NCI-H2196 (cell line): ENCODE measurements around the gene CA10.

Experiments
- DNase-seq: peaks from one replicate; lab custom pipeline; 2025; ENCODE audit not compliant: unreplicated experiment; lab: John Stamatoyannopoulos, UW

Gene CA10

DNA sequence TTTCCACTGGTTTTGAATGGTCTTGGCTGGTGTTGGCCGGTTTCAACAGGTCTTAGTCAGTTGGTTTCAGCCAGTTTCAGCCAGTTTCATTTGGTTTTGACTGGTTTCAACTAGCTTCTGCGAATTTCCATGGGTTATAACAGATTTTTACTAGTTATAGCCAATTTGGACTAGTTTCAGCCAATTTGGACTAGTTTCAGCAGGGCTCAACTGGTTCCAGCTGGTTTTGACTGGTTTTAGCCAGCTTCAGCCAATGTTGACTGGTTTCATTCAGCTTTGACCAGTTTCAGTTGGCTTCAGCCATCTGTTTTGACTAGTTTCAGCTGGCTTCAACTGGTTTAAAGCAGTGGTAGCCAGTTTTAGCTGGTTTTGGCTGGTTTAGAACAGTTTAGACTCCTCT, 465.6 kb downstream of the CA10 start:
- no peak for DNase-seq

DNA sequence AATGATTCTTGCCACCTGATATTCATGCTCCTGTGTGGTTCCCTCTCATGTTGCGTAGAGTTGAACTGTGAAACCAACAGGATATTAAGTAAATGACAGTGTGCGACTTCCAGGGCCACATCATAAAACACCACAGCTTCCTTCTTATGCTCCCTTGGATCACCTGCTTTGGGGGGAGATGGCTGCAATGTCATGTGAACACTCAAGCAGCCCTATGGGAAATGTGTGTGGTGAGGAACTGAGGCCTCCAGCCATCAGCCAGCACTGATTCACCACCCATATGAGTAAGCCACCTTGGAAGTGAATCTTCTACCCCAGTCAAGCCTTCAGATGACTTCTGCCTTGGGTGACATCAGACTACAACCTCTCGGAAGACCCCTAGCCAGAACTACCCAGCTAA, 470.6 kb downstream of the CA10 start:
- DNase-seq: no peak

DNA sequence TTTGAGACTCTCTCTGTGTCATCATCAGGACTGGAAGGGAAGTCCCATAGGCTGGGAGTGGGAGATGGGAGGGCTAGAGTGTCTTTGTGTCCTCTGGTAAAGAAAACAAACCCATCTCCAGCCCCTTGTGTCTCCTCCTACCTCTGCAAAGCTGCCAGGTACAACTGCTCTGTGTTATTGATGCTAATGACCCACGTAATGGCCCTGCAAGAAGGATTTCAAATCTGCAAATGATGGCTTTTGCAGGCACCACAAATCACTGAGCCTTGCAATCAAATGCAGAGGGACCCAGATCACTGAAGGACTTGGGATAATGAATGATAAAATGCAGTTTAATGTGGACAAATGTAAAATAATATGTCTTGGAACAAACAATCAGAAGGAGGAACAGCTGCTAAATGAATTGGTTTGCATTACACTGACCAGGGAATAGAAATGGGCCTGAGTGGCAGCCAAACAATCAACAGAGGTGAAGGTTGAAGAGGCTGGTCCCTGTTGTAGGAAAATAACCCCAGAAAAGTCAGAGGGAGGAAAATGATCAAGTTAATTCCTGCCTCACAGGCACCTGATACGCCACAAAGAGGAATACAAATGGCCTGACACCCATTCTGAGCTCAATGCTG, 473.1 kb downstream of the CA10 start:
- peak; percentile 77 for DNase-seq

DNA sequence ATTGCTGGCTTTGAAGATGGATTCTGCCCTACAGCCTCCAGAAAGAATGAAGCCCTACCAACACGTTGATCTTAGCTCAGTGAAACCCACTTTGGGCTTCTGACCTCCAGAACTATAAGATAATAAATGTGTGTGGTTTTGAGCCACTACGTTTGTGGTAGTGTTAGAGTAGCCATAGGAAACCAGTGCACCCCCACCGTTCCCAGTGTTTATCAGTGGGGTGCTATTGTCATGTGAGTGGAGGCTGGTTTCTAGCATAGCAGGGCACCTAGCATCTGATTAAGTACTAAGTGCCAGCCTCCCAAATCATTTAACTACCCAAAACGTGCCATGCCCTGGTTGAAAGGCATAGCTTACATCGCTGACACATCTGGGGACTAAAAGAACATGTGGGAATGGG, 474.3 kb downstream of the CA10 start:
- no peak for DNase-seq

DNA sequence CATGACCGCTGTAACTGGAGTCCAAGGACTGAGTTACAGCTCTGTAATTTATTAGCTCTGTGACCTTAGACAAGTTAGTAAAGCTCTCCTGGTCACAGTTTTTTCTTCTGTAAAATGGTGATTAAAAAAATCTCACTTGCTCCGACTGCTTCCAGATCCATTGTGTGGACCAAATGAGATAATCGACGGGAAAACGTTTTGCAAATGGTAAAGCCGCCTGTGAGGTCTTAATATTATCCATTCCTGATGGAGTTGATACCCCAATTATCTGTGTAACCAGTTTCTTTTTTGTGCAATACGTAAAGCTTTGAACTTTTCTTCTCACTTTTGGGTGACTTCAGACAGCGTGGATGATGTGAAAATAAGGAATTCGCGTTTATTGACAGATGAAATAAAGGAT, 475.2 kb downstream of the CA10 start:
- no peak for DNase-seq

DNA sequence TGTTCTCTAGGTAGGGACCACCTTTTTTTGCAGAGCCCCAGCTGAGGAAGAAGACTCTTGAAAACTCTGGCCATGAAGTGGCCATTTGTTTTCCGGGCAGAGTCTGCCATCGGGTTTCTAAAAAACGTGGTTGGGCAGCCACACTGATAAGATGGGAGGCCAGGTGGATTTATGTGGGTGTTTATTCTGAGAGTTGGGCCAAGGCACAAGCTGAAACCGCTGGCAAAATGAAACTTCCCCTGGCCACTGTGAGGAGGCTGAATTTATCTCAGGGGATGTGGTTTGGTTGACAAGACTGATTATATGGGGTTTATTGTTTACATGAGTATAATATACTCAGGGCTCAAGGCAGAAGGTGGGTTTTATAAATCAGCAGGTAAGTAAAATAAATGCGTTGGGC, 476.4 kb downstream of the CA10 start:
- no peak for DNase-seq

DNA sequence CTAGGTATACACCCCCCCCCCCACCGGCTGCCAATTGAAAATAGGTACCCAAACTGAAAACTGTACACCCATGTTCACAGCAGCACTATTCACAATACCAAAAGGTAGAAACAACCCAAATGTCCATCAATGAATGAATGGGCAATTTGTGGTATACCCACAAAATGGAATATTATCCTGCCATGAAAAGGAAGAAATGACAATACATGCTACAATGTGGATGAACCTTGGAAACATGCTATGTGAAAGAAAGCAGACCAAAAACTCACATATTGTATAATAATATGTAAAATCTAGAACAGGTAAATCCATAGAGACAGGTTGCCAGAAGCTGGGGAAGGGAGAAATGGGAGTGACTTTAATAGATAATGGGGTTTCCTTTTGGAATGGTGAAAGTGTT, 480.6 kb downstream of the CA10 start:
- DNase-seq: no peak

DNA sequence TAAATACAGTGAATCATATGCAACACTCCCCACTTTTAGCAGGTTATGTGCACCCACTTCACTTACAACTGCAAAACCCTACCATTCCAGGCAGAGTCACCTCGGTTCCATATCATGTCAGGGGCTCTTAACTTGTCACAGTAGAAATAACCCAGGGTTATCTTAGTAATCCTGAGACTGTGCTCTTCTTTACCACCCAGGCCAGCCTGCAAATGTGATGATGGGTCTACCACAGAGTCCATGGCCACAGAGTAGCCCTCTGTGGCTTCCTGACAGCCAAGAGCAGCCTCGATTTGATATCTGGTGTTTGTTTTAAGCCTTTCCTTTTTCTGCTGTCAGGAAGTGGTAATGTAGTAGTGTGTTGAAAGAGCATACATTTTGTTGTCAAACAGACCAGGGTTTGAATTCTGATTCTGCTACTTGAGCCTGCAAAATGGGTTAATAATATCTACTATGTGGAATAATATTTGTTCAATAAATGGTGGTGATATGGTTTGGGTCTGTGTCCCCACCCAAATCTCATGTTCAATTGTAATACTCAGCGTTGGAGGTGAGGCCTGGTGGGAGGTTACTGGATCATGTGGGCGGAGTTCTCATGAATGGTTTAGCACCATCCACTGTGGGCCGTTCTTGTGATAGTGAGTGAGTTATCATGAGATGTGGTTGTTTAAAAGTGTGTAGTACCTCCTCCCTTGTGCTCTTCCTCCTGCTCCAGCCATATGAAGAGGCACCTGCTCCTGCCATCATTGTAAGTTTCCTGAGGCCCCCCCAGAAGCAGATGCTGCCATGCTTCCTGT, 481.6 kb downstream of the CA10 start:
- no peak for DNase-seq

DNA sequence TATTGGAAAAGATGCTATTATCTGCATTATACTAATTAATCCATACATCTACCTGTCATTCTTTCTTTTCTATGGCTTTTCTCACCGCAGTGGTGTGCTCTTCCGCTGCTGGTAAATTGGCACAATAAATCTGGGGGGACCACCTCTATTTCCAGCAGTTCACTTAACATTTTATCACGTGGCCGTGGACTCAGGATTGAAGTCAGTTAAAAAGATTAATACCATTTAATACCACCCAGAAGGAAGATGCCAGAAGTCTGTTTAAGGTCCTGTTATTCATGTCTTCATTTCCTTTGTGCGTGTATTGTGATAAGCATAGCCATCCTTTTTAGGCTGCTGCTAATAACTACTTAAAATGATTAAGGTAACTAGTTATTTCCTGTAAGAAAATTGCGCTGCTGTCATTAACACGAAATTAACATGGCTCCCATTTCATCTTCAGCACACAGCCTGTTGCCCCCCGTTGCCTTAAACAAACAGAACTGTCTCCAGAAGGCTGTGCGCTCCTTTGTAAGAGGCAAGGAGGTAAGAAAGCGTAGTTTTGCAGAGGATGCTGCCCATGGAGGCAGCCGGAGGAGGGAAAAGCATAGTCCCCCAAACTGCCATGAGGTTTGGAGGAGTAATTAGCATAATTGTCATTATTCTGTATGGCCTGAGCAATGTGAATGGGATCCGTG, 483.8 kb downstream of the CA10 start:
- DNase-seq: no peak

DNA sequence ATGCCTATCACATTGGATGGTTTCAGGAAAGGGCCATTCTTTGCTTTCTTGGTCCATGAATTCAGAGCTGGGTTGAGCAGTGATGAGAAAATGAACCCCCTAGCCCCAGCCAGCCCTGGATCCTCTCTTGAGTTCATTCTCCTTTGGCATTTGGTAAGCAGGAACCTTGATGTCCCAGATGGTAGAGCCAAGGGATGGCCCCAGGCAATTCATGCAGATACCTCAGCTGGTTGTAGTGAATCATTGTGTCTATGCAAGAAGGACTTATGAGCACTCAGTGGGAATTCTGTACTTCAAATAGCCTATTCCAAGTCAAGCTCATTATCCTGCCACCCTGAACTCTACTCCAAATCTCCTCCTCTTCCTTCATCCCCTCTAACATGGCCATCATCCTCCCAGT, 485.4 kb downstream of the CA10 start:
- no peak for DNase-seq

DNA sequence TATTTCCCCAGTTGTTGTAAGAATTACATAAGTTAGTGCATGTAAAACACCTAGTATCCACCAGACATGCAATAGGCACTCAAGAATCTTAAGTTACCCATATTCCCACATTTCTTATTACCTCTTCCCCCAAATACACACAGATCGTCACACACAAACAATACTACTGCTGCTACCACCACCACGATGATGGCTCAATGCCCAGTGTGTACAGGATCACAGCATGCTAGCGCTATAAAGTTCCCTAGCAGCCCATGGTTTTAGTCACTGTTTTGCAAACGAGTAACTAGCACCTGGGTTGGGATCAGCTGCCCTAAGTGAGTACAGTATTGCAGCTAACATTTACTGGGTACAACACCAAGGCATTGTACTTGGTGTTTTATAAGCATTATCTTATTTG, 486.4 kb downstream of the CA10 start:
- DNase-seq: peak; percentile 14

DNA sequence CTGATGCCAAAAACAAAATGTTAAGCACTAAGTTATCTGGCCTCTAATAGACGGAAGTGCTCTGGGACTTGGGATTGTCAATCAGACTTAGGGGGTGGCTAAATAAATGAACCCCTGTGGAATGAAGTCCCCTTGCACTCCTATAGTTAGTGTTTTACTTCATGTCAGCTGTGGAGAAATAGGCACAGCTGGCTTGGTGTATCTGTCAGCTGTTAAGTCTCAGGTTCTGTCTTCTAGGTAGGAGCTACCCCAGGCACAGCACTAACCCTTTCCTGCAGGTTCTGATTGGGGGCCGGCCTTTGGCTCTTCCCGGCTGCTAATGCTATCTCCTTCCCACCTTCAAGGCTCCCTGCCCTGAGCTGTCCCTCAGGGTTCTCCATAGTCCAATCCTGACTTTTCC, 487.6 kb downstream of the CA10 start:
- DNase-seq: no peak

DNA sequence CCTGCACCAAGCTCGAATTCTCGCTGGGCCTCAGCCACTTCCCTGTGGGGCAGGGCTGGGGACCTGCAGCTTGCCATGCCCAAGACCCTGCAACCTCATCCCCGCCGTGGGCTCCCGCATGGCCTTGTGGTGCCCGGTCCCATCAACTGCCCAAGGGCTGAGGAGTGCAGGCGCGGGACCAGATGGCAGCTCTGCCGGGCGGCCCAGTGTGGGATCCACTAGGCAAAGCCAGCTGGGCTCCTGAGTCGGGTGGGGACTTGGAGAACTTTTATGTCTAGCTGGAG, 489.6 kb downstream of the CA10 start:
- no peak for DNase-seq

DNA sequence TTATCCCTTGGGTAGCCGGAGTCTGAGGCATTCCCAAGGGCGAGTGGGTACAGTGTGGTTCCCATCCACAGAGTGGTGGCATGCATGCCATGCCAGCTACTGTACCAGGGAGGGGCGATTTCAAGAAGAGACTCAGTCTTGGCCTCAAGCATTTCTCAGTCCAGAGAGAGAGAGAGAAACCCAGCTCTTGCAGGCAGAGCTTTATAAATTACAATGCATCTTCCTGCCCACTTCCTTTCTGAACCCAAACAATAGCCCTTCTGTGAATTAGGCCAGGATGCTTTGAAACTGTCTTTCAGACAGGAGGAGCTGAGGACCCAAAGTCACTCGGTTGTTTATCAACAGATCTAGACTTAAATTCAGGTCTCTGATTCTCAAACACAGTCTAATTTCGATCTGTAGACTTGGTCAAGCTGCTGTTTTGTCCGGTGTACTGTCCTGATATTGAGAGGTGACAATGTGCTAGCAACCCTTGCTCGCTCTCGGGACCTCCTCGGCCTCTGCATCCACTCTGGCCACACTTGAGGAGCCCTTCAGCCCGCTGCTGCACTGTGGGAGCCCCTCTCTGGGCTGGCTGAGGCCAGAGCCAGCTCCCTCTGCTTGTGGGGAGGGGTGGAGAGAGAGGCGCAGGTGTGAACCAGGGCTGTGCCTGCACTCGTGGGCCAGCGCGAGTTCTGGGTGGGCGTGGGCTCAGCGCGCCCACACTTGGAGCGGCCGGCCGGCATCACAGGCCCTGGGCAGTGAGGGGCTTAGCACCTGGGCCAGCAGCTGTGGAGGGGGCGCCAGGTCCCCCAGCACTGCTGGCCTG, 490.2 kb downstream of the CA10 start:
- DNase-seq: no peak

DNA sequence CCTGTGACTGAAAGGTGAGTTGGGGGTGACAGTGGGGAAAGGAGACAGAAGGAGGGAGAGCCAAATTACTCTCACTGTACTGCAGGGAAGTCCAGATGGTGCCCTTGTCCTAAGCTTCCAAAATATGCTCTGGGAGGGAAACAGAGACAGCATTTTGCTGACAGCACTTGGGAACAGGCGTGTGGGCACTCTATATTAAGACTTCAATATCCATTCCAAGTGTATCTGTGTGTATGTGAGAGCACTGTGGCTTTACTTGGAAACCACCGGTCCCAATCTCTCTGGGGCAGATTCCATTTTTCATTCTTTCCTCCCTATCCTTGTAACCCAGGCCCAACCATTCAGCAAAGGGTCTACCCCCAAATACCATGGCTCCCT, 490.8 kb downstream of the CA10 start:
- DNase-seq: no peak

DNA sequence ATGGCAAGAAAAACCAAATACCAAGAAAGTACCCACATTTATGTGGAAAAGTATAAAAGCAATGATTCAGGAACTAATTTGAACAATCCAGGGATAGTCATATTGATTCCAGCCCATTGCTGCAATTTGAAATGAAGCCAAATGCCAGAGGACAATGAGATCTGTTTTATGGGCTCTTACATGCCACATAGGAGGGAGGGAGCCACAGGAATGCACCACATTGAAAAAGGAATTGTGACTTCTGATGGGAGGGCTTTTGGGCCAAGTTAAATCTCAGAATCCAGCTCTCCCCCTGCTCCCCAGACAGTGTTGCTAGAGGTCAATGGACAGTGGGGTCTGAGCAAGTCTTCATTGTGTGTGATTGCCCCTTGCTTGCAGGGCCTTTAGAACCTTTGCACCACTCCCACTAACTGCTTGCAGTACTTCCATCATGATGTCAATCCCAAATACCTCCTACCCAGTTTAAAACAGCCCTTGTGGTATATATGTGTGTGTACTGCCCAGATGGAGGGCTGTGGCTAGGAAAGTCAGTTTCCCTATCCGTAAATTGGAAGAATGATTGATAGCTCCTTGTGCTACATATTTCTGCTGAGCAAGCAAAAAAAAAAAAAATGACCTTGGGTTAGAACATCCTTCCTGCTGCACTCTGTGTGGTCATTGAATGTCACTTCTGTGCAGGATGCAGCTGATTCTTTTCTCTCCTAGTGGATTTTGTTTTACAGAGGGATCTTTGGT, 491.4 kb downstream of the CA10 start:
- no peak for DNase-seq

DNA sequence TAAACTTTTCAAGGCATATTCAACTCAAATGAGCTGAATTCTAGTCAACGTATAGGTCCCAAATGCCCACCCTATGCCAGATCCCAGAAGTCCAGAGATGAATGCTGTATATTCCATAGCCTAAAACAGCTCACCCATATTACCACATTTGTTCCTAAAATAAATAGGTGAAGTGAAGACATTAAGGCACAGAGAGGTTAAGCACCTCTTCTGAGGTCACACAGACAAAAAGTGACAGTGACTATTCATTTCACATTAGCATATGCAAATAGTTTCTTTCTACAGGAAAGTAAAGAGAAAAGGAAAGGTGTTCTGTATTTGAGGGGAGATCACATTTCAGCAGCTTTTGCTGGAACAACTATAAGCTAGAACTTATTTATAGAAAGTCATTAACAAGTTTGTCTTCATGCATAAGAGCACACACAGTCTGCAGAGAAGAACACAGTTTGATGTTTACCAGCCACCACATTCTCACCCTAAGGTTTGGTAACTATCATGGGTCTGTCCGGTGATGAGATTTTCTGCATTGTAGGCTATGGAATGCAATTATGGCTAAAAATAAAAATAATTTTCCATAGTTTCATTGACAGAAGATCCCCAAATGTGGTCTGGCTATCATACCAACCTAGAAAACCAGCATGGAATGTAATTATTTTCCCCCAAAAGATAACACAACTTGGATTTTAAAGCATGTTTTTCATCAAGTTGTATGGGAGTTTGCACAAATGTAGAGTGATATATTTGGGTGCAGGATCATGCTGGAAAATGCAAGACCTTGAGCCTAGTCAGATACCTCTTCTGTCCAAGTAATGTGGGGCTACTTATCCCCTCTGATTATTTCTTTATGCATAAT, 496.1 kb downstream of the CA10 start:
- DNase-seq: no peak

DNA sequence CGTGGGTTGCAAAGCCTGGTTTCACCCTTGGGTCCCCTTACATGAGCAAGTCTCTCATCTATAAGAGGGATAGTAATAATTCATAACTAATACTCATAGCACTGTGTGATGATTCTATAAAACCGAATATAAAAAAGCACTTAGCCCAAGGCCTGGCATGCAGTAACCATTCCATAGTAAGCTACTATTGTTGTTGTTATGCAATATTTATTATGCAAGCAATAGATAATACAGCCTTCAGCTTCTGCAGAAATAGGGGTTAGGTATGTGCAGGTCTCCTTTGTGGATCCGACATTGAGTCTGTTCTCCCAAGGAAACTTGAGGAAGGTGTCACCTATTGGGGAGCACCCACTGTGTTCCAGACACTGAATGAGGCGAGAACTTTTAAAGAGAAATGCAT, 497.1 kb downstream of the CA10 start:
- no peak for DNase-seq

DNA sequence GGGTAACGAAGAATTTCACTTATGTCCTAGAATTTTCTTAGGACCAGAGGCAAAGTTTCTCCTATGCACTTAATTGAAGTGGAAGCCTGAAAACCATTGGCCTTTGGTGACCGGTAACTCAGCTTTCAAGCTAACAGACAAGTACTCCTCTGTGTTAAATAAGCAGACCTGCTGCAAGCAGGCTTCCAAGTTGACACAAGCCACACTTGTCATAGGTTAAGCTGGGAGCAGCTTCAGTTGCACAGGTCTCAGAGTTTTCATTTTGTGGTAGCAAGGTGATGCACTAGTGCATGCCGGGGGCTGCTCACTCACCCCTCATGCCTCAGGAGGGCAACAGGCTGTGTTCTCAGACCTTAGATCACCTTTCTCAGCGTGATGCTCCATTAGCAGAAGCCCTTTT, 498.2 kb downstream of the CA10 start:
- no peak for DNase-seq

DNA sequence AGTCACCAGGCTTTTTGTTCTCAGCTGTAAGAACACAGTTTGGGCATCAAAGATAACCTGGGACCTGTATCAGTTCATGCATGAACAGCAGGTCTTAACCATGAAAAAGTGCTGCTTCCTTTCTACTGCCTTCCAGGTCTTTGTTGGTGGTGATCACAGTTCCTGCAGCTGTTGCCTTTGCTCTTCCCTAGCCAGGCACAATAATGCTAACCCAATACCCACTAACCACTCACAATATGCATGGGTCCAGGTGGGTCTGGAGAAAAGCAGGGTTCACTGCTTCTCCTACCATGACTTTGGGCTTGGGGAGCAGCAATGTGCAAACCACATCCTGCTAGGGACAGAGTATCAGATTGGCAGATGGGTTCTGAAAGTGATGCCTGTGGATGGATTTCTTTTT, 501.3 kb downstream of the CA10 start:
- no peak for DNase-seq
